DMS153 treated with DMSO at 0.1 percent for 48 hours (cell line): ENCODE data around the gene CEP68.
"Not testable (repeated sequence)": the region's sequence is repeated elsewhere in the genome, so short reads cannot be mapped to it uniquely, and the experiment has no call there.

Experiments
- DNase-seq: peaks from one replicate; lab custom pipeline; 2025; ENCODE audit not compliant: unreplicated experiment; lab: John Stamatoyannopoulos, UW

Gene CEP68

GRCh38 chr2:65129826-65130663, 73.8 kb downstream of the CEP68 start, which contains the start of gene RAB1A:
RAB1A (minus strand) TSS chr2:65130106; CDS start chr2:65129915, 191 bp downstream.
- DNase-seq, result peak; percentile 97

DNA sequence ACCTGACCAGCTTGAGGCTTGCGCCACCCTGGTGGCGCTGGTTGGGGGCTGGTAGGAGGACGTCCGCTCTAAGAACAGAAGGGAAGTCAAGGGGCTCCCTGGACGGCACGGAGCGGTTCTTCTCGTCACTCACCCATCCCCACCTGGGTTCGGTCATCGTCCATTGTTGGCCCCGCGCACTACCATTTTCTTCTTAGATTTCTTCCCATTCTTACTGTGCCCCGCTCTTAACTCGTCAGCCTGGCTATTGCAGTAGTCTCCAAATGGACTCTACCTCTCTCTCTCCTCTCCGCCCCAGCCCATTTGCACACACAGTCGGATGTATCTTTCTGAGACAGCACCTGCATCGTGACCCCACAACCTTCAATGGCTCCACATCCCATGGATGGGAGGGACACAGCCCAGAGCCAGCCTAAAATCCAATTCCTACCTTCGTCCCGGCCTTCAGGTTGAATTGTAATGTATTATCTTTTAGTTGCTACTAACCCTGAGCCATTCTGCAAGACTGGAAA, 74.5 kb downstream of the CEP68 start:
- DNase-seq, result peak; percentile 6

GRCh38 chr2:65132930-65133329, 76.7 kb downstream of the CEP68 start:
- not testable (repeated sequence) for DNase-seq

DNA sequence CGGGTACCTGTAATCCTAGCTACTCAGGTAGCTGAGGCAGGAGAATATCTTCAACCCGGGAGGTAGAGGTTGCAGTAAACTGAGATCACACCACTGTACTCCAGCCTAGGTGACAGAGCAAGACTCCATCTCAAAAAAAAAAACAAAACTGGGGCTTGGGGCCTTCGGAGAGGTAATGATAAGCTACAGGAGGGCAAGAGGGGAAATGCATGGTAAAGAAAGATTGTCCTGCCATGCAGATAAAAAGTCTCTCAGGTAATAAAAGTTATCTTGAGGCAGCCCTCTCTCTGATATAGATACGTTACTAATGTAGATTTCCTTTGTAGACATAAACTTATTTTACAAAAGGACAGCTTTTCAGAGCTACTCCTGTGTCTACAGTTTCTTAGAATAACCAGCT, 77.4 kb downstream of the CEP68 start:
- no peak for DNase-seq

DNA sequence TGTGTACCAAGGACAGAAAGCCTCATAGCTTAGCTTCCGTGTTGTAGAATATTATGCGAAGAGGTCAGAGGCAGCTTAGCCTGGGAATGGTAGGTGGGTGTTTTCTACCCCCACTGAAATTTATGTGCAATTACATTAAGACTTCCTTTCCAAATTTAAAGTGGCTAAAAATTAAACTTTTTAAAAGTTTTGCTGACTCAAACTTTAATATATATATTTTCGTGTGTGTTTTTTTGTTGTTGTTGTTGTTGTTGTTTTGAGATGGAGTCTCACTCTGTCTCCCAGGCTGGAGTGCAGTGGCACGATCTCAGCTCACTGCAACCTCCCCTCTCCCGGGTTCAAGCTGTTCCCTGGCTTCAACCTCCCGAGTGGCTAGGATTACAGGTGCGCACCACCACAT, 77.9 kb downstream of the CEP68 start:
- DNase-seq, result no peak

- no peak for DNase-seq
Measured at GRCh38 chr2:65136253-65136652, 80.0 kb downstream of the CEP68 start.
